ENCODE measurements around the gene PHF23. TPM values are rescaled to one million over a fixed set of nuclear protein-coding genes. Genes with fewer than 3 reads are reported as not detected.

The PHF23 gene
- polyA plus RNA-seq (2013, experiment 1 of 2): 62.5 TPM
- 63.0 TPM for polyA plus RNA-seq (2013, experiment 2 of 2)

GRCh38 chr17:7239091-7240027 is at the start of gene PHF23:
Gene PHF23 (minus strand): TSS chr17:7239457. CDS start chr17:7239279, 178 bp downstream.
- peaks cover 44% of the 10 kb centered on the region for H3K36me3 ChIP-seq (ENCODE audit: insufficient read depth, low read length)

GRCh38 chr17:7285679-7286078 is 46.4 kb upstream of the PHF23 start:
- H3K9ac ChIP-seq (ENCODE audit: low read depth, low read length): no peak overlapping the region

More at GRCh38 chr17:7239091-7240027, at the start of gene PHF23:
- Histone ChIP-seq H3K27me3 (ENCODE audit: insufficient read depth, low read length) (no peaks in the 10 kb centered on the region), H3K4me3 (ENCODE audit: low read length) (peak within 1 kb of the TSS; percentile 80), H3K4me1 (ENCODE audit: insufficient read depth, low read length) (peaks cover 20% of the 10 kb centered on the region), H3K9ac (ENCODE audit: low read depth, low read length) (peak within 1 kb of the TSS; percentile 84), H3K27ac (ENCODE audit: low read depth, low read length) (peak within 1 kb of the TSS; percentile 76), H3K9me3 (ENCODE audit: insufficient read depth, low read depth, low read length) (no peaks in the 10 kb centered on the region)
- under 1% methylated on average over 68 of the region's 72 CpGs for WGBS

DNA sequence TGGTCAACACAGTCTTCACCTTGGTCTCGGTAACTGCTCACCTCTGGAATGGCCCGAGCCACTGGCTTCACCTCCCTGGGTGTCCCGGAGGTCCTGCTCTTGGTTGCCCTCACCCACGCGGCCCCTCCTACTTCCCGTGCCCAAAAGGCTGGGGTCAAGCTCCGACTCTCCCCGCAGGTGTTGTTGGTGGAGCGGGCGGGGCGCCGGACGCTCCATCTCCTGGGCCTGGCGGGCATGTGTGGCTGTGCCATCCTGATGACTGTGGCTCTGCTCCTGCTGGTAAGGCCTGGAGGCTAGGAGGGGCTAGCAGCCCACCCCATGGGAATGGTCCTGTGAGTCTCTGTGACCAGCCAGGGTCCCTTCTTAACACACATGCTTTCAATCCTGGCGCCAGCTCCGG is 45.7 kb upstream of the PHF23 start:
- Histone ChIP-seq H3K4me1 (ENCODE audit: insufficient read depth, low read length) (peaks cover 4% of the 10 kb centered on the region; the same call in 1 of the 2 replicates), H3K27ac (ENCODE audit: low read depth, low read length) (no peak overlapping the region), H3K36me3 (ENCODE audit: insufficient read depth, low read length) (peaks cover 3% of the 10 kb centered on the region; the same call in 1 of the 2 replicates), H3K9ac (ENCODE audit: low read depth, low read length) (no peak overlapping the region), H3K27me3 (ENCODE audit: insufficient read depth, low read length) (peaks cover 13% of the 10 kb centered on the region), H3K9me3 (ENCODE audit: insufficient read depth, low read depth, low read length) (no peaks in the 10 kb centered on the region), H3K4me3 (ENCODE audit: low read length) (no peak overlapping the region)
- WGBS: 94% methylated on average over 16 of the region's 16 CpGs

More at GRCh38 chr17:7285679-7286078, 46.4 kb upstream of the PHF23 start:
- H3K27me3 ChIP-seq (ENCODE audit: insufficient read depth, low read length): peaks cover 13% of the 10 kb centered on the region
- H3K36me3 ChIP-seq (ENCODE audit: insufficient read depth, low read length): peaks cover 3% of the 10 kb centered on the region; the same call in 1 of the 2 replicates
- 94% methylated on average over 12 of the region's 12 CpGs for WGBS
- no peak overlapping the region for H3K4me3 ChIP-seq (ENCODE audit: low read length)
- H3K4me1 ChIP-seq (ENCODE audit: insufficient read depth, low read length): no peaks in the 10 kb centered on the region
- H3K9me3 ChIP-seq (ENCODE audit: insufficient read depth, low read depth, low read length): no peaks in the 10 kb centered on the region
- no peak overlapping the region for H3K27ac ChIP-seq (ENCODE audit: low read depth, low read length)

- no peaks in the 10 kb centered on the region for H3K9me3 ChIP-seq (ENCODE audit: insufficient read depth, low read depth, low read length)
- H3K4me3 ChIP-seq (ENCODE audit: low read length): no peak overlapping the region
- H3K9ac ChIP-seq (ENCODE audit: low read depth, low read length): no peak overlapping the region
- H3K27me3 ChIP-seq (ENCODE audit: insufficient read depth, low read length): peaks cover 13% of the 10 kb centered on the region
- H3K27ac ChIP-seq (ENCODE audit: low read depth, low read length): no peak overlapping the region
- peaks cover 3% of the 10 kb centered on the region; the same call in 1 of the 2 replicates for H3K36me3 ChIP-seq (ENCODE audit: insufficient read depth, low read length)
- 88% methylated on average over 18 of the region's 18 CpGs for WGBS
- H3K4me1 ChIP-seq (ENCODE audit: insufficient read depth, low read length): peaks cover 6% of the 10 kb centered on the region; the same call in 1 of the 2 replicates
Observed at GRCh38 chr17:7283471-7284216, 44.4 kb upstream of the PHF23 start.

DNA sequence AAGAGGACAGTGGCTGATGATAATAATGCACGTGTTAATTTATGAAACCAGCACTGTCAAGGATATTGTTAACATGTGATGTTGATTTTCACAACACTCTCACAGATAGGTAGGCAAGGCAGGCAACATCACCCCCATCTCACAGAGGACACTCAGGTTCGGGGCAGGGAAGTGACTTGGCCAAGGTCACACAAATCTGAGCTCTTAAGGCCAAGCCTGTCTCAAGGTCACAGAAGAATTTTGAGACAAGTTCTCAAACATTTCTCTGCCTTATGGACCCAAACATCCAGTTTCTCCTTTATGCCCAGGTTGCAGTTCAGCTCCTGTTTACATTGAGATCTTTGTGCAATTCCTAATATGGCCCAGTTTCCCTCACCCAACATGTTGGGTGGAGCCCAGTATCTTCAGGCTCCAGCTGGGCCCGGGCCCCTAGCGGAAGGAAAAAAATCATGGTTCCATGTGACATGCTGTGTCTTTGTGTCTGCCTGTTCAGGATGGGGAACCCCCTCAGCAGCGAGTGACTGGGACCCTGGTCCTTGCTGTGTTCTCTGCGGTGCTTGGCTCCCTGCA is 43.6 kb upstream of the PHF23 start:
- Histone ChIP-seq H3K4me3 (ENCODE audit: low read length) (peak overlapping the region; percentile 81), H3K27me3 (ENCODE audit: insufficient read depth, low read length) (peaks cover 13% of the 10 kb centered on the region), H3K36me3 (ENCODE audit: insufficient read depth, low read length) (peaks cover 3% of the 10 kb centered on the region; the same call in 1 of the 2 replicates), H3K9me3 (ENCODE audit: insufficient read depth, low read depth, low read length) (no peaks in the 10 kb centered on the region), H3K4me1 (ENCODE audit: insufficient read depth, low read length) (peaks cover 6% of the 10 kb centered on the region; the same call in 1 of the 2 replicates), H3K9ac (ENCODE audit: low read depth, low read length) (no peak overlapping the region), H3K27ac (ENCODE audit: low read depth, low read length) (no peak overlapping the region)
- WGBS: 84% methylated on average over 6 of the region's 6 CpGs

GRCh38 chr17:7281953-7282751 is 42.9 kb upstream of the PHF23 start:
- H3K27ac ChIP-seq (ENCODE audit: low read depth, low read length): no peak overlapping the region; the same call in 1 of the 2 replicates
- peak overlapping the region; percentile 81 for H3K4me3 ChIP-seq (ENCODE audit: low read length)
- H3K4me1 ChIP-seq (ENCODE audit: insufficient read depth, low read length): peaks cover 6% of the 10 kb centered on the region; the same call in 1 of the 2 replicates
- H3K9ac ChIP-seq (ENCODE audit: low read depth, low read length): peak overlapping the region; percentile 70
- H3K9me3 ChIP-seq (ENCODE audit: insufficient read depth, low read depth, low read length): no peaks in the 10 kb centered on the region
- WGBS: 3% methylated on average over 43 of the region's 43 CpGs
- H3K27me3 ChIP-seq (ENCODE audit: insufficient read depth, low read length): peaks cover 13% of the 10 kb centered on the region
- H3K36me3 ChIP-seq (ENCODE audit: insufficient read depth, low read length): peaks cover 3% of the 10 kb centered on the region; the same call in 1 of the 2 replicates

GRCh38 chr17:7281074-7281952 is 42.1 kb upstream of the PHF23 start, which contains the start of gene SLC2A4:
Gene SLC2A4 (plus strand): TSS chr17:7281718. CDS start chr17:7281935, 217 bp downstream.
- H3K9ac ChIP-seq (ENCODE audit: low read depth, low read length): peak within 1 kb of the TSS; percentile 70
- peak within 1 kb of the TSS; percentile 81 for H3K4me3 ChIP-seq (ENCODE audit: low read length)
- H3K27ac ChIP-seq (ENCODE audit: low read depth, low read length): no peak within 1 kb of the TSS; the same call in 1 of the 2 replicates
- no peaks in the 10 kb centered on the region for H3K9me3 ChIP-seq (ENCODE audit: insufficient read depth, low read depth, low read length)
- H3K36me3 ChIP-seq (ENCODE audit: insufficient read depth, low read length): peaks cover 3% of the 10 kb centered on the region; the same call in 1 of the 2 replicates
- peaks cover 6% of the 10 kb centered on the region; the same call in 1 of the 2 replicates for H3K4me1 ChIP-seq (ENCODE audit: insufficient read depth, low read length)
- WGBS: under 1% methylated on average over 71 of the region's 71 CpGs
- H3K27me3 ChIP-seq (ENCODE audit: insufficient read depth, low read length): peaks cover 13% of the 10 kb centered on the region

GRCh38 chr17:7280519-7281073 is 41.3 kb upstream of the PHF23 start:
- H3K27ac ChIP-seq (ENCODE audit: low read depth, low read length): no peak overlapping the region
- H3K9me3 ChIP-seq (ENCODE audit: insufficient read depth, low read depth, low read length): no peaks in the 10 kb centered on the region
- H3K27me3 ChIP-seq (ENCODE audit: insufficient read depth, low read length): peaks cover 13% of the 10 kb centered on the region
- H3K9ac ChIP-seq (ENCODE audit: low read depth, low read length): peak overlapping the region; percentile 47
- 0 out of 2 replicates have a peak, but pooled peaks cover 3% of the 10 kb centered on the region for H3K36me3 ChIP-seq (ENCODE audit: insufficient read depth, low read length)
- peaks cover 6% of the 10 kb centered on the region; the same call in 1 of the 2 replicates for H3K4me1 ChIP-seq (ENCODE audit: insufficient read depth, low read length)
- peak overlapping the region; percentile 81 for H3K4me3 ChIP-seq (ENCODE audit: low read length)
- under 1% methylated on average over 29 of the region's 29 CpGs for WGBS

- no peak overlapping the region for H3K9ac ChIP-seq (ENCODE audit: low read depth, low read length)
- 87% methylated on average over 8 of the region's 8 CpGs for WGBS
- H3K27me3 ChIP-seq (ENCODE audit: insufficient read depth, low read length): peaks cover 13% of the 10 kb centered on the region
- no peak overlapping the region for H3K4me3 ChIP-seq (ENCODE audit: low read length)
- 0 out of 2 replicates have a peak, but pooled peaks cover 1% of the 10 kb centered on the region for H3K36me3 ChIP-seq (ENCODE audit: insufficient read depth, low read length)
- no peak overlapping the region for H3K27ac ChIP-seq (ENCODE audit: low read depth, low read length)
- H3K9me3 ChIP-seq (ENCODE audit: insufficient read depth, low read depth, low read length): no peaks in the 10 kb centered on the region
- H3K4me1 ChIP-seq (ENCODE audit: insufficient read depth, low read length): peaks cover 6% of the 10 kb centered on the region; the same call in 1 of the 2 replicates
Observed at GRCh38 chr17:7279448-7279847, 40.2 kb upstream of the PHF23 start.

All from HUES64 (cell line).